Forelimb muscle (tissue), 1 donor: ENCODE results near the gene LRRFIP1. TPM values are rescaled to one million over a fixed set of nuclear protein-coding genes. Genes with fewer than 3 reads are reported as not detected.

ENCODE experiments used
- DNase-seq: peaks from one replicate; pipeline ENCODE4 v3.0.0-alpha.2; 2013; ENCODE audit warnings: low read depth
- polyA plus RNA-seq: library from polyadenylated mRNA; unstranded; fragments of 120-200 nt; gene quantifications from one replicate; pipeline ENCODE4 v1.2.1, GENCODE V29; 2013; ENCODE audit not compliant: insufficient read length

The LRRFIP1 gene
- polyA plus RNA-seq, 1 donor: 168 TPM

DNA sequence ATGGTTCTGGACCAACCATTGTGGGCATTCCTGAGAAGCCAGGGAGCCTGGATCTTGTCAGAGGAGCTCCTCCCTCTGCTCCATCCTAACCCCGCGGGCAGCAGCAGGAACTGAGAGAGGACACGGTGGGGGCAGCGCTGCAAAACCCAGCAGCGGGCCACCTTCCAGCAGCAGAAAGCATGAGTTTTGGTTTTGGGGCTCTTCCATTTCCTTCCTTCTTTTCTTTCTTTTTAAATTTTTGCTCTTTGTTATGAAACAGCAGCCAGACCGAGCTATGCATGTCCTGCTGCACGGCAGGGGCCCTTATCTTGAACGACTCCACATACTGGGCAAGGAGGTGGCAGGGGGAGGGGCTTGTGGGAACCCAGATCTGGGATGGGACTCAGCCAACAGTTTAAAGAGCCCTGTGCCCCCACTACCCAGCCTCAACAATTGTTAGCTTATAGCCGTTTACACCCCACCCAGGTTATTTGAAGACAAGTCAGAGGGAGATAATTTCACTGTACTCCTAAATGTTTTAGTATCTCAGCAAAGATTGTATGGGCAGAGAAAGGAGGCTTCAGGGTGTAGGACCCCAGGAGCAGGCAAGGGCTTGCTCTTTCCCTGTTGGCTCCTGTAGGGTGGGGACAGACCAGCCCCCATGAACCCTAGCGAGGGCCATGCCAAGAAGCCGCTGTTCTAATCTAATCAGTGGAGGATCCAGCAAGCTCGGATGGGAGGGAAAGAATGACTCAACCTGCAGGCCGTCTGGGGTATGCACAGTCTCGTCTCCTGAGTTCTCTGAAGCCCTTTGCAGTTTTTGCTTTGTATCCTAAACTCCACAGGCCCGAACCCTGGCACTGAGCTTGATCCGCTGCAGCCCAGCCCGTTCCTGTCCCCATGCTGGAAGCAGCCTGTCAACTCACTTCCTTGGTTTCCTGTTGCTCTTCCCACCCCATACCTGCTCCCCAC is 75.3 kb downstream of the LRRFIP1 start:
- no peak for DNase-seq

DNA sequence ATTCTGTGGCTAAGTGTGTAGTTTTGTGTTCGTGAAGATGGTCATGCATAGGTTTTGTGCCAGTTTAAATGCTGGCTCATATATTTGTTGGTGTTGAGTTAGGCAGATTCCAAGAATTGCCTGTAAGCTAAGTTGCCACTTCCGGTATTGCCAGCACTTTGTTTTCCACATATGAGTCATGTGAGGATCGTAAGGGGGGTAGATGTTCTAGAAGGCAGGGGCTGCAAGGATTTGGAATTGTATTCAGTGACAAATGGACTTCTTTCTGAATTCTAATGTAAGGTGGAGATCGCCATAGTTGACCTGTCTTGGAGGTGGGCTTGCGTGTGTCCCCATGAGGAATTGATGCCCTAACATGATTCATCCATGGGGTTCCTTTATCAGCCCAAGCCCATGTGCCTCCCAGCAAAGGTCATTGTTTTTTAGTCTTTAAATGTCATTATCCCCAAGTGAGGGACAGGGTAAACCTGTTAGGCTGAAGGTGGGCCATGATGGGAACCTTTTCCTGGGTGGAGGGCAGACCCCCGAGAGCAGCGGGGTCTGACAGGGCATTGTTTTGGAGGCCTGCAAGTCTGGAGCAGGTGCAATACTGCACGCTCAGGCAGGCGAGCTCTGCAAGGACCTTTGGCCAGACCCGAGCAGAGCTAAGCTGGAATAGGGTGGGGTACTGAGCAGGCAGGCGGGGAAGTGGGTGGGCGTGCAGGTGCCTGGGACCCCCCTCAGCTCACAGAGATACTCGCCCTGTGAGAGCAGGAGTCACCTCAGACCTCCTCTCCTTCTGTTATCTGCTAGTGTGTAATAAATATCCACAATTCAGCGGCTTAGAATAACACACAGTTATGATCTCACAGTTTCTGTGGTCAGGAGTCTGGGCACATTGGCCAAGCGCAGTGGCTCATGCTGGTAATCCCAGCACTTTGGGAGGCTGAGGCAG is 77.4 kb downstream of the LRRFIP1 start:
- DNase-seq: no peak

DNA sequence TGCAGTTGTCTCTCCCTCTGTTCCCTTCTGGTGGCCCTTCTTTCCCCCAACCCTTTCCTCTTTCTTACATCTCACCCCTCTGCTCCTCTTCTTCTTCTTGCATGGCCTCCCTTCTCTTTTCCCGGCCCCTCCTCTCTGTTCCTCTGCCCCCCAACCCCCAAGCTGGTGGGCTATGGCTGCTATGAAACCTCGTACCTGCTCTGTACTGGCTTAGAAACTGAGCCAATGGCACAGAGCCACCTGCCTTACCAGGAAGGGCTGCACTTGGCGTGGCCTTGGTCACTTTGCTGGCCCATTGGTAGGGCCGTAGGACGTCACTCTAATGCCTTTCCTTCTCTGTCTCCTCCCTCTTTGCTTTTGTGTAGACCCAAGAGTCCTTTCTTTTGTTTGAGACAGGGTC is 78.9 kb downstream of the LRRFIP1 start:
- no peak for DNase-seq

DNA sequence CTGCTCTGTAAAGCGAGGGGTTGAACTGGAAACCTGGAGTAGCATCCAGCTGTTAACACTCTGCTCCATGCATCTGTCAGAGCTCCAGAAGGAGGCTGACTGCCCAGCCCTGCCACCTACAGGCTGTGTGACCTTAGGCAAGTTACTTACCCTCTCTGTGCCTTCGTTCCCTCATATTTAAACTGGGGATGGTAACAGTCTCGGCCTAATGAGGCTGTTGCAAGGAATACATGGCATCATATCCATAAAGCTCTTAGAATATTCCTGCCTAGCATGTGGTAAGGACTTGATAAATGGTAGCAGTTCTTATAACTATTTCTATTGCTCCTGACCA is 80.6 kb downstream of the LRRFIP1 start:
- DNase-seq: no peak

DNA sequence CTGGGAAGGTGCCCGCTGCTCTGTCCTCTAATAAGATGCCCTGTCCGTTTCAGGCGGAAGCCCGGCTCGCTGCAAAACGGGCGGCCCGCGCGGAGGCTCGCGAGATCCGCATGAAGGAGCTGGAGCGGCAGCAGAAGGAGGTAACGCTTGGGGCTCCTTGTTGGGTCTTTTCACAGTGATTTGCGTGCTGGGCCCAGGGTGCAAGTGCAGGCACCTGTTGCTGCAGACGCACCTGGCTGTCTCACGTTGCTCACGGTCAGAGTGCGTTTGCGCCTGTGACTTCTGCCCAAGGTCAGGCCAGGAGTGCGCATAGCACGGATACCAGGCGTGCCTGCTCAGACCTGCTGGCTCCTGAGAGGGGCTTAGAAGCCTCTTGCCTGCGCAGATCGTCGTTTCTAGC is 81.1 kb downstream of the LRRFIP1 start:
- DNase-seq: no peak

DNA sequence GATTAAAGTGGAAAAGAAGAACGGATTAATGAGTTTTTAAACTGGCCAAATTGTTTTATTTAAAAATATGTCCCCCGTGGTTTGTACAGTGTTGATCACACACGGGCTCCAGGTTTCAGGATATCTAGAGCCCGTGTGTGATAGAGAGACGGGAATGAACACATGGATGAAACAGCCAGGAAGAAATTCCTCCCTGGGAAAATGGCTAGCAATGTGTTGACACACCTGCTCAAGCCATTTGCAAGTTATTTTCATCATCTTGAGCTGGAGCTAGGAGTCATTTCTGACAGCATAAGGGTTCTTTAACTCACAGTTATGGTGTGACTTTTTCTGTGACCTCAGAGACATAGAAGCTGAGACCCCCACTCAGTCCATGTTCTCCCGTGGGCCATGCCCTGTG is 81.6 kb downstream of the LRRFIP1 start:
- no peak for DNase-seq

DNA sequence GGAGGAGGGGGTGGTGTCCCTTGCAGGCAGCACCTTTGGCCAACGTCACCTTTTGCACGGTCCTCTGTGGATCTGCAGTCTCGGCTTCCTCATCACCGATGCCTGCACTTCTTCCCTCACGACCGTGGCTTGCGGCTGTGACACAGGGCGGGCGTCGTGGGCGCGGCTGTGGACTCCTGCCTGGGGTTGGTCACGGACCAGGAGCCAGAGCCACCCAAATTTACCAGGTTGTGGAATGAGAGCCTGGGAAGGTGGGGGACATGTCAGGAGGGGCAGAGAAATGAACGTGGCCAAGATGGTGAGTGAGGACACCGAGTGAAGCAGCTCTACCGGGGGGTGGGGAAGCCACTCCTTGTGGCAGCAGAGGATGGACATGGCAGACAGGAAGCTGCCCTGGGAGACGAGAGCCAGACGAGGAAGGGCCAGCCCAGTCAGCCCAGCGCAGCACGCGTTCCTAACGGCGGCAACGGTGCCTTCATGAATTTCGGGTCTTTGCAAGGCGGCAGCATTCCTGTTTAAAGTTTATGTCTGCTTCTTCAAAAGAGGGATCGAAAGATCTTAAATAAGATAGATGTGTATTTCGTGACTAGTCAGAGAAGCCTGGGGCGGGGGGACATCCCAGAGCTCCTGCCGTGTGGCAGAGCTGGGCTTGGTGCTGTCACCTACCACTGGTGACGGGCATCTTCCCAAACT is 84.2 kb downstream of the LRRFIP1 start:
- no peak for DNase-seq

DNA sequence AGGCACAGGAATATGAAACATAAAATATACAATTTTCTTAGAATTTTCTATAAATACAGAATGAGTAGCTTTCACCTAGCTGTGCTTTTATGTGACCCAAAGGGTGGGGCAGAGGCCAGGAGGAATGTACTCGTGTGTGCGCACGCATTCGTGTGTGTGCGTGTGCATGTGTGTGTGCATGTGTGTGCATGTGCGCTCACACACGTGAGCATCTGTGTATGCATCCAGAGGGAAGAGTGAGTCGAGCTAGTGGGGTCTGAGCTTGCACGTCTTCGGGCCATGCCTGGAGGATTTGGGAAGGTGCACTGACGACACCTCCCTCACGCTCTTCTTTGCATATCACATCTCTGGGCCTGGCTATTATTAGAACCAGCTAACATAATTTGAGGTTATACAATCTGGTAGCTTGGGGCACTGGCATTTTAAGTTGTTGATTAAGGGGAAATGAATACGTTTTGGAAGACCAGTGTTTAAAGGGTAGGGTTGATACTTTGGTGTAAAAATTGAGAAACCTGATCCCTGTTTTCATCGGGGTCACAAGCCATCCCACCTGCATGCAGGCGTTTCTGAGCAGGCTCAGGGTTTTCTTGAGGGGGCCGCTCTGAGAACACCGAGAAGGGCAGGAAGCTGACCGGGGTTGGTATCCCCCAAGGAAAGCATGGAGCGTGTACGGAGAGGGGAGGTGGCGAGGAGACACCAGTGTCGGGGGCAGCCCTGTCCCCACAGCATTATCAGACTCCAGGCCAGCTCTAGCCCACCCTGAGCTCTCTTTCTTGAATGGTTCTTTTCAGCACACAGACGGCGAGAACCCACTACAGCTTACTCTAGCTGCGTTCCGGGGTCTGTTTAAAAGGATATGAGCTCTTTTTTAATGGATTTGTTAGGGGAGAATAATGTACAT is 85.3 kb downstream of the LRRFIP1 start:
- no peak for DNase-seq

DNA sequence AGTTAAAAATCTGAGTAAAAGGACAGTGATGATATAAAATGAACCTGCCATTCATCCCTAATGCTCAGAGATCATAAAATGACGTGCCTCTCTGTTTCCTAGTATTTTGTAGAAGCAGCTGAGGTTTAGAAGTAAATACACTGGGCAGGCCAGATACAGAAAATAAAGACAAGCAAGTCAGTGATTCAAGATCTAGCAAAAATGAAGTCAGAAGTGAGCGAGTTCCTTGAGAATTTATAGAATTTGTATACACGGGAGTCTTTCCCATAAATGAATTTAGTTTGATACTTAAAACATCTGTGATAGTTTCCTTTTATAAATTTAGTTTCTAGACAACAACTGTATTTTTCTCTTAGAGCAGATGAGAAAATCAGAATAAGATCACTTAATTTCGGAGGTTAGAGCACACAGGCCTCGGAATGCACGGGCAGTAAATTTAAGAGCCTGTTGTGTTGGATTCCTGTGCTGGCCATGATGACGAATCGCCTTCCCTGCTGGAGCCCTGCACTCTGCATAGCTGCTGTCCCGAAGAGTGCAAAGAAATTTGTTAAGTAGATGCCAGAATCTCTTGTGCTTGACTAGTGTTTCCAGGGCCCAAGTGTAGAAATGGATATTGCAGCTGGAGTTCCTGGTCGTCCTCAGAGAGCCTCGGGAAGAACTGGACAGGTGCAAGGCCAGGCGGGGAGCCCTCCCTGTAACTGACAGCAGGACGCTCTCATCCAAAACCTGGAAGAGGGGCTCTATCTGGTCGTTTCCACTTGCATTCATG is 87.5 kb downstream of the LRRFIP1 start:
- no peak for DNase-seq

DNA sequence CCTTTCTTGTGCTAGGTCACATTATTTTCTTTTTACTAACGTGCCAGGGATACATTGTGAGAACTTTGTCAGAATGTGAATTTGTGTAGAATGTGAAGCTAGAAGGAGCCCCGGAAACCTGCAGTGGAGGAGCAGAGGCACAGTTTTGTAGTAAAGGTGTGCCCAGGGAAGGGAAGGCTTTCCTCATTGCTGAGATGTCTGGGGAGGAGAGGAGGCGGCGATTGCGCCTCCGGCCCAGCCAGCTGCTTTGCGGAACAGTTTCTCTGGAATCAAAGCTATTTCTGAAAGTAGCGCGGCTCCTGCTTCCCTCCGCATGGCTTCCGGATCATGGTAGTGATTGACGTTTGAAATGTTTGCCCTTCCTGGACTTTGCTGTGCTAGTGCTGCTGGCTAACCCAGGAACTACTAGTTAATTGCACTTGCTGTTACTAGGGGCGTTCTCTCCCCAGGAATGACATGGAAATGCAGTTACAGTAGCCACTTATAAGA is 88.1 kb downstream of the LRRFIP1 start:
- DNase-seq: no peak

DNA sequence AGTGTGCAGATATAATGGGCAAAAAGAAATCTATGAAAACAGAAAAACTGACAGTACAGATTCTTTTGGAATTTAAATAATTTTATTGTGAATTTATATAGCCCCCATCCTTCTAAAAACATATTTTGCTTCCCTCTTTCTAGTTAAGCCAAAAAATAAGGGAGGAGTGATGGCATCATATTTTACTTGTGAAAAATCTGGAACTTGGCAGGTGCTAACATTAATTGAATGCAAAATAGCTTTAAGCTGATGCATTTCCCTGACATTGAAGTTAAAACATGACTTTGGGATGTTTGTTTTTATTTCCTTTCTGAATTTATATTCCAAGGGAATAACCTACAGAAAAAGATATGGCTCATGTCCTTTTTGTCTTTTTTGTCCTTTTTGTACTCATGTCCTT is 88.6 kb downstream of the LRRFIP1 start:
- no peak for DNase-seq

DNA sequence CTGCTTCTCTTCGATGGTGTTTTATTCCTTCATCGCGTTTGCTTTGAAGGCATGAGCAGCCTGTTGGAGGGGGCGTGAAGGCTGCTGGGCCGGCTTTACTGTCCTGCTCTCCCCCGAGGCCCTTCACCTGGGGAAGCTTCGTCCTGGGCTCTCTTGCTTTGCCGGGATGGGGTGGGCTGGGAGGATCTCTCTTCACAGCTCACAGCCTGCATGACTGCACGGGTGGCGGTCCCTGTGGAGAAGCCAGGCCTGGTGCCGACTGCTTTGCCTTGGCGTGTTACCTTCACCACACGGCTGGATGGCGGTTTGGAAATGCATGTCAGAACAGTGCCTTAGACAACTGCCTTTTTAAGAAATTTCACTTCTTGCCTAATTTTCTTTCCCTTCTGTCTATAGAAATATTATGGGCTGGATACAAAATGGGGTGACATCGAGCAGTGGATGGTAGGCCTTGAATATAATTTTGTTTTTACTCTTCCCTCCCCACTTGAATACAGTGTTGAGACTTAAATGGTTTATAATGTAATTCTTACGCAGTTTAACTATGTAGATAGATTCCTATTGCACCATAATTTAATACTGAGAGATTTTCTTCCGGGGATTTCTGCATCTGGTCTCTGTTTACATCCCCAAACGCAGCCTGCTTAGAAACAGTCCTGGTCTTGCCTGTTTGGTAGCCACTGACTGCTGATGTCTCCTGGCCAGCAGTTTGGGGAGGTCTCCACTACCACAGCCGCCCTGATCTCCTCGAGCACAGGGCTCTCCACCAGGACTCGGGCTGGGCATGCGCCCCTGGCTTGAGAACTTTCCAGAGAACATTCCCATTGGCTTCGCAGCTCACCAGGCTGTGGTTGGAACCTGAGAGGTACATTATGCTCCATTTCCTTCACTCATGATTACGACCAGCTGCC is 90.2 kb downstream of the LRRFIP1 start:
- no peak for DNase-seq

DNA sequence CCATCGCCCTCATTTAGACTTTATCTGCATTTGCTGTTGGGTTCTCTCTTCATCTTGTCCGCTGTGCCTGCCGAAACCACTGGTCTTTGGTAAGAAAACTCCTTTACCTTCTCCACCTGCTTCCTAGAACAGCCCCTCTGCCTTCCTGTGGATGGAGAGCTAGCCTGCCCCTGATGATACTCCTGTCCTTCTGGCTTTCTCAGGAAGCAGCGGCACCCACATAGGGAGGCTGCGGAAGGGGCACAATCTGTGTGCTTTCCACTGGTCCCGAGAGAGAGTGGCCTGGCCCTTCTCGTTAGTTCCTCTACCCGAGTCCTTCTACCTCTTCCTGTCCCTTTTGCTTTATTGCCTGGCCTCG is 90.9 kb downstream of the LRRFIP1 start:
- no peak for DNase-seq

DNA sequence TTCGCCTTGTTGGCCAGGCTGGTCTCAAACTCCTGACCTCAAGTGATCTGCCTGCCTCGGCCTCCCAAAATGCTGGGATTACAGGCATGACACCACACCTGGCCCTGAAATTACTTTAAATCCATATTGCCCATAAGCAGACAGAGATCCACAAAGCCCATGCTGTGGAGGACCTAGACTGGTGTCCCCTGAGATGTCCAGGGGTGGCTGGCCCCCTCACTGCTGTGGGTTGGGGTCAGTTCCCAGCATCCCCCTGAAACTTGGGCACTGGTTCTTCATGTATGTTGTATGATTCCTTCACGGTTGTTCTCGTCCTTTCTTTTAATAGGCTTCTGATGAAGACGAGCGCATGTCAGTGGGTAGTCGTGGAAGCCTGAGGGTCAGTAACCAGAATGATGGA is 93.1 kb downstream of the LRRFIP1 start:
- no peak for DNase-seq

DNA sequence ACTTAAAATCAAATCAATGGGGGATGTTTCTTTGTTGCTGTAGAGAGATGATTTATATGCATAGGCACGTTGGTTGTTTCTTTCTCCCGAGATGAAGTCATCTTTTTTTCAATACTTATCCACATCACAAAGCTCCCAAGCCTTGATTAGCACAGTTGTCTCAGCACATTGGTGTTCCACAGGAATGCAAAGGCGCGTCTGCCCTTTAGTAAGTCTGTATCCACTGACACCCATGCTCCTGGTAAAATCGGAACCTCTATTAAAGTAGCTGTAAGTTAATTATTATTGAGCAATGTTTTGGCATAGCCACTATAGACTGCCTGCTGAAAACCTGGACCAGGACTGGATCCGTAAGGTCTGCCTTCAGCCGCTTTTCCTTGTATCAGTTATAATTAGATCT is 93.6 kb downstream of the LRRFIP1 start:
- DNase-seq: no peak

DNA sequence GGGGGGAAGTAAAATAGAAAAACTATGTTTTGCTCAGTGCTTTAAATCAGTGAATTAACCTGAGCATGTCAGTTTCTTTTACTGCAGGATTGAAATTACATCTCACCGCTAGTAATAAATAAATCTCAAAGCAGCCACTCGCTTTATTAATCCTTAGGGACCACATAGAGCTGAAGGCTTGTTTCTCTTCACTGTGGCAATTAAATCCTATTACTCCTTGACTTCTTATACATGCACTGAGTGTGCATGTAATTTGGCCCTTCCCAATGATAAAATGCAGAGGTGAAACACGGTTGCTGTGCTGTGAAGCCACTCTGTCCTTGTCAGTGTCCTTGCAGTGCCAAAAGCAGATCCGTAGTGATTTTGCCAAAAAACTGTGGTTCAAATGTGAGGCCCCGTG is 94.1 kb downstream of the LRRFIP1 start:
- DNase-seq: no peak

DNA sequence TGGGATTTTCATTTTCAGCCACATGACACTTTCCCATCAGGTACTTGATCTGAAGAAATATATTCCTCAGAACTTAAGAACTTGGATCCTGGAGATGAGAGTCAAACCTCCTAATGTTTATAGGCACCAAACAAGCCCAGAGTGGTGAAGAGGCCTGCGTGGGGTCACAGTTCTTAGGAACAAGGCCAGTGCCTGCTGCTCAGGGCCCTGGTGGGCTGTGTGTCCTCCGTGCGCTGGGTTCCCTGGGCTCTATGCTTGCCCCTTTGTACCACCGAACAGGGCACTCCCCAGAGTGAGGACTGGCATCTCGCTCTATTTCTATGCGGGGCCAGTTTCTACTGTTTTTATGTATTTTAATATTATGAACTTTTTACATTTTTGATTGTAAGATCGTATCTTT is 95.2 kb downstream of the LRRFIP1 start:
- DNase-seq: no peak

DNA sequence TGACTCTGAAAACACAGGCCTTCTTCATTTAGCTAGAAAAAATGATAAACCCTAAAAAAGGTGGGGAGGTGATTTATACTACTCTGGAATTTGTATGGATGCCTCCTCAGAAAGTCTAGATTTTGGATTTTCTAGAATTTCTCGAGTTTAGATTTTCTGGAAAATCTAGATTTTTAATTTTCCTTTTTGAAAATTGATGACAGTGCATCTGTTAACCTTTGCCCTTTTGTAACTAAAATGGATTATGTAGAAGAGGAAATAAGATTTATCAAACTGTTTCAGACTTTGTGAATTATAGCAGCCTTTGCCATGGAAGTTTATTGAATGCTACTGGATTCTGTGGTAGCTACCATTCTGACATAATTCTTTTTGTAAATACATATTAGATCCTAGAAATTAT is 95.6 kb downstream of the LRRFIP1 start:
- DNase-seq: no peak

DNA sequence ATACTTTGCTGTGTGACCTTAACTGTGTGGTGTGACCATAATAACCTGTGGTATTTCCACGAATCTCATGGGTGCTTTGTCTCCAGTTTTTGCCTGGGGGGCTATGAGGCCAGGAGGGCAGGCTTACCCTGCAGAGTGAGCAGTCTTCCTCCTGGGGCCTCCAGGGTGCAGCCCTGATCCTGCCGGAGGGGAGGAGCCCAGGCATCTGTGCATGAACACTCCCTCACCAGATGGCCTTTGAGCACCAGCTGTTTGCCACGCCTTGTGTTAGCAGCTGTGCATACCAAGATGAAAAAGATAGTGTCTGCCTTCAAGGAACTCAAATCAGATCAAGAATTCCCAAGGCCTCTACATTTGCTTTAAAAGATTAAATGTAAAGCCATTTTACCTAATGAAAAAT is 96.2 kb downstream of the LRRFIP1 start:
- no peak for DNase-seq
